Sigmoid colon (tissue), 4 donors: ENCODE data around the gene INHBE.

Experiments
- CTCF ChIP-seq, 4 experiments: fragments of 450-650 bp in 3 of 4; fragments of 200-600 bp in 1 of 4; IDR thresholded peaks; one replicate each; pipeline ENCODE4 v1.5.1; 2016 to 2019; ENCODE audit warnings: antibody characterized with exemption in 4 of 4, mild to moderate bottlenecking in 3 of 4, moderate library complexity in 2 of 4
- EP300 ChIP-seq, 4 donors: sonication (generic); formaldehyde crosslinking; IDR thresholded peaks; one replicate each; pipeline ENCODE4 v1.6.1; 2017; ENCODE audit warnings: antibody characterized with exemption in 4 of 4

GRCh38 chr12:57487055-57487596 lies 32.0 kb downstream of the INHBE start:
- no peak for TF ChIP-seq CTCF (IDR thresholded peaks at IDR 0.05)
- TF ChIP-seq EP300 (IDR thresholded peaks at IDR 0.05), result no peak
